ENCODE data around the gene CADPS.

The CADPS gene

DNA sequence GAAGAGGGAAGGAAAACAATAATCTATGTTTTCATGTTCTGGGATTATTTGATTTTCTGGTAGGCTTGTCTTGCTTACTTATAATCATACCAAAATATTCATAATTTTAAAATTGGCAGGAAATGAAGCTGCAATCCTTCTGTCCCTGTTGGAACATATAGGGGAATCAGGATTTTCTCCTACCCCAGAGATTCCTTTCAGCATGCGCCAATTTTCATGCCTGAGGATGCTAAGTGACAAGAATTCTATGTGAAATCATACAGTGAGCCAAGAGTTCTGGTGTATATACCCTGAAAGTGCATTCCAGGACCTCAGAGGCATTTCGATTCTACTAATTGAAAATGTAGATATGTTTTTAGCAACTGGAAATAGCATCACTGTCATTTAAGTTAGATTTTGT lies 9.9 kb upstream of the CADPS start:
- no peak for DNase-seq (ENCODE audit: low read depth in 1 of 2, low spot score in 1 of 2)
- Histone ChIP-seq H3K4me3 (replicated peaks; ENCODE audit: insufficient read depth, low read length) (no peak overlapping the region), H3K27ac (replicated peaks) (no peak overlapping the region), H3K27me3 (ENCODE audit: insufficient read depth, poor library complexity, severe bottlenecking) (no peaks in the 10 kb centered on the region)
- TF ChIP-seq GABPA (IDR thresholded peaks at IDR 0.05; ENCODE audit: low read depth), result no peak
- TF ChIP-seq, protein P1, sequence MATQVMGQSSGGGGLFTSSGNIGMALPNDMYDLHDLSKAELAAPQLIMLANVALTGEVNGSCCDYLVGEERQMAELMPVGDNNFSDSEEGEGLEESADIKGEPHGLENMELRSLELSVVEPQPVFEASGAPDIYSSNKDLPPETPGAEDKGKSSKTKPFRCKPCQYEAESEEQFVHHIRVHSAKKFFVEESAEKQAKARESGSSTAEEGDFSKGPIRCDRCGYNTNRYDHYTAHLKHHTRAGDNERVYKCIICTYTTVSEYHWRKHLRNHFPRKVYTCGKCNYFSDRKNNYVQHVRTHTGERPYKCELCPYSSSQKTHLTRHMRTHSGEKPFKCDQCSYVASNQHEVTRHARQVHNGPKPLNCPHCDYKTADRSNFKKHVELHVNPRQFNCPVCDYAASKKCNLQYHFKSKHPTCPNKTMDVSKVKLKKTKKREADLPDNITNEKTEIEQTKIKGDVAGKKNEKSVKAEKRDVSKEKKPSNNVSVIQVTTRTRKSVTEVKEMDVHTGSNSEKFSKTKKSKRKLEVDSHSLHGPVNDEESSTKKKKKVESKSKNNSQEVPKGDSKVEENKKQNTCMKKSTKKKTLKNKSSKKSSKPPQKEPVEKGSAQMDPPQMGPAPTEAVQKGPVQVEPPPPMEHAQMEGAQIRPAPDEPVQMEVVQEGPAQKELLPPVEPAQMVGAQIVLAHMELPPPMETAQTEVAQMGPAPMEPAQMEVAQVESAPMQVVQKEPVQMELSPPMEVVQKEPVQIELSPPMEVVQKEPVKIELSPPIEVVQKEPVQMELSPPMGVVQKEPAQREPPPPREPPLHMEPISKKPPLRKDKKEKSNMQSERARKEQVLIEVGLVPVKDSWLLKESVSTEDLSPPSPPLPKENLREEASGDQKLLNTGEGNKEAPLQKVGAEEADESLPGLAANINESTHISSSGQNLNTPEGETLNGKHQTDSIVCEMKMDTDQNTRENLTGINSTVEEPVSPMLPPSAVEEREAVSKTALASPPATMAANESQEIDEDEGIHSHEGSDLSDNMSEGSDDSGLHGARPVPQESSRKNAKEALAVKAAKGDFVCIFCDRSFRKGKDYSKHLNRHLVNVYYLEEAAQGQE (IDR thresholded peaks at IDR 0.05; ENCODE audit: insufficient replicate concordance, low read depth), result no peak
- no peak for TF ChIP-seq POLR2AphosphoS5 (IDR thresholded peaks at IDR 0.05; ENCODE audit: low read depth)
- TF ChIP-seq, protein P2, sequence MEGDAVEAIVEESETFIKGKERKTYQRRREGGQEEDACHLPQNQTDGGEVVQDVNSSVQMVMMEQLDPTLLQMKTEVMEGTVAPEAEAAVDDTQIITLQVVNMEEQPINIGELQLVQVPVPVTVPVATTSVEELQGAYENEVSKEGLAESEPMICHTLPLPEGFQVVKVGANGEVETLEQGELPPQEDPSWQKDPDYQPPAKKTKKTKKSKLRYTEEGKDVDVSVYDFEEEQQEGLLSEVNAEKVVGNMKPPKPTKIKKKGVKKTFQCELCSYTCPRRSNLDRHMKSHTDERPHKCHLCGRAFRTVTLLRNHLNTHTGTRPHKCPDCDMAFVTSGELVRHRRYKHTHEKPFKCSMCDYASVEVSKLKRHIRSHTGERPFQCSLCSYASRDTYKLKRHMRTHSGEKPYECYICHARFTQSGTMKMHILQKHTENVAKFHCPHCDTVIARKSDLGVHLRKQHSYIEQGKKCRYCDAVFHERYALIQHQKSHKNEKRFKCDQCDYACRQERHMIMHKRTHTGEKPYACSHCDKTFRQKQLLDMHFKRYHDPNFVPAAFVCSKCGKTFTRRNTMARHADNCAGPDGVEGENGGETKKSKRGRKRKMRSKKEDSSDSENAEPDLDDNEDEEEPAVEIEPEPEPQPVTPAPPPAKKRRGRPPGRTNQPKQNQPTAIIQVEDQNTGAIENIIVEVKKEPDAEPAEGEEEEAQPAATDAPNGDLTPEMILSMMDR (IDR thresholded peaks at IDR 0.05; ENCODE audit: insufficient read depth, low read length), result no peak
- TF ChIP-seq SPI1 (IDR thresholded peaks at IDR 0.05; ENCODE audit: borderline replicate concordance, low read depth), result no peak

DNA sequence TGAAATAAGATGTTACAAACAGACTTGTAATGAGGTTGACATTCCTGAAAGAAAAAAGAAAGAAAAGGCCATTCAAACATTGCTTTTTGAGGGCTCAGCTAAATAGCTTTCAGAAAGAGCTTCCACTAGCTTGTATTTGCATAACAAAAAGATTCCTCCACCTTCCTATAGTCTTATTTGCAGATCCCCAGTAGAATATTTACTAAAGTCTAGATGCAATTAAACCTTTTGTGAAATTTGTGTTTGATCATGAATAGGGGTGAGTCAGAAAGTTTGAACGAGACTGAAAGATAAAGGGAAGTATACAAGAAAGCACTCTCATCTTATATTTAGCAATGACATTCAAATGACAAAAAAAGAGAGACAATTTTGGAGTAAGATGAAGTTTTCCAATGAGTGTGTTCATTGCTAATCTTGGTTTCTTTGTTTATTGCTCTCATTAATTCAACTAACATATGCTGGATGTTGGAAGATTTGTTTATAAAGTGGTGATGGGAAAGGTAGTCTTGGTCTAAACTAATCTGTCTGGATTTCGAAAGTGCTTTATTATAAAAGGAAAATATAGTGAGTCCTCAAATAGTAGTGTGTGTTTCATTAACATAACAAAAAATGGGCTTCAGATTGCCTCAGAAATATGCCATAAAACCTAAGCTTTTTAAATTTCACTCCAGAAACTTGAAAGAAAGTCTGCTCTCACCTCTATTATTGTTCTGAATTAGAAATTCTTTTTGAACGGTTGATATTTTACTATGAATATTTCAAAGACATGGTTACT lies 9.1 kb upstream of the CADPS start:
- DNase-seq (ENCODE audit: low read depth in 1 of 2, low spot score in 1 of 2), result no peak

DNA sequence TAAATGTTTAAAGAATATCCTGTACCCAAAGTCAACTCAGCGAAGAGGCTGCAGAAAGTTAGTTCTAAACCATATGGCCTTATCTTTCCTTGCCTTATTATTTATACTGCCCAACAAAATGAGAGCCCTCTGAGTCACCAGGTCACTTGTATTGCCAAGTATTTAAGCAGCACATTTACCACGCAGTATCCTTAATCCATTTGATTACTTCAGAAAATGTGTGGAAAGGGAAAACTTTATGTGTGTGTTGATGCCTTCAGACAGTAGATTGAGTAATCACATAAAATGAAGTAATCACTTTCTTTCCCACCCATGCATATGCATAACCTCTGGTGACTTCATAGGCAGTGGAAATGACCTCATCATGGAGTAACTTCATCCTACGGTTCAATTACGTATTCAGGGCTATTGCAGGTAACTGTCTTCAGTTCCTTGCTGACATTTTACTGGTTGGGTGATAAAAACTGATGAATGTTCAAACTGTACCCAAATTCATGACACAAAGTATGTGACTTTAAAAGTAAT lies 7.5 kb upstream of the CADPS start:
- TF ChIP-seq GABPA (IDR thresholded peaks at IDR 0.05; ENCODE audit: low read depth) (no peak), SPI1 (IDR thresholded peaks at IDR 0.05; ENCODE audit: borderline replicate concordance, low read depth) (no peak), POLR2AphosphoS5 (IDR thresholded peaks at IDR 0.05; ENCODE audit: low read depth) (no peak)
- TF ChIP-seq, protein P2 (IDR thresholded peaks at IDR 0.05; ENCODE audit: insufficient read depth, low read length), result no peak
- TF ChIP-seq, protein P1 (IDR thresholded peaks at IDR 0.05; ENCODE audit: insufficient replicate concordance, low read depth), result no peak
- Histone ChIP-seq H3K27me3 (ENCODE audit: insufficient read depth, poor library complexity, severe bottlenecking) (no peaks in the 10 kb centered on the region), H3K4me3 (replicated peaks; ENCODE audit: insufficient read depth, low read length) (no peak overlapping the region), H3K27ac (replicated peaks) (no peak overlapping the region)
- no peak for DNase-seq (ENCODE audit: low read depth in 1 of 2, low spot score in 1 of 2)

More for the DNA sequence above, 9.1 kb upstream of the CADPS start:
- Histone ChIP-seq H3K4me3 (replicated peaks; ENCODE audit: insufficient read depth, low read length) (no peak overlapping the region), H3K27me3 (ENCODE audit: insufficient read depth, poor library complexity, severe bottlenecking) (no peaks in the 10 kb centered on the region), H3K27ac (replicated peaks) (no peak overlapping the region)
- TF ChIP-seq GABPA (IDR thresholded peaks at IDR 0.05; ENCODE audit: low read depth), result no peak
- TF ChIP-seq, protein P2 (IDR thresholded peaks at IDR 0.05; ENCODE audit: insufficient read depth, low read length), result no peak
- TF ChIP-seq POLR2AphosphoS5 (IDR thresholded peaks at IDR 0.05; ENCODE audit: low read depth), result no peak
- TF ChIP-seq SPI1 (IDR thresholded peaks at IDR 0.05; ENCODE audit: borderline replicate concordance, low read depth), result no peak
- TF ChIP-seq, protein P1 (IDR thresholded peaks at IDR 0.05; ENCODE audit: insufficient replicate concordance, low read depth), result no peak
